Measurements from ENCODE around the gene SSX2IP.
A peak's percentile ranks its signal among the peaks of the same experiment; 100 is the strongest.
"Not testable (repeated sequence)": the region's sequence is repeated elsewhere in the genome, so short reads cannot be mapped to it uniquely, and the experiment has no call there.

The SSX2IP gene

GRCh38 chr1:84674705-84675104 is 15.6 kb downstream of the SSX2IP start:
- no peak for FAIRE-seq

GRCh38 chr1:84674021-84674420 is 16.2 kb downstream of the SSX2IP start:
- FAIRE-seq, result no peak

- no peak for FAIRE-seq
Observed at GRCh38 chr1:84672080-84672854, 18.0 kb downstream of the SSX2IP start.

- no peak for FAIRE-seq
Observed at GRCh38 chr1:84669831-84670230, 20.4 kb downstream of the SSX2IP start.

- FAIRE-seq, result no peak
Observed at GRCh38 chr1:84668185-84668584, 22.1 kb downstream of the SSX2IP start.

- no peak for FAIRE-seq
Observed at GRCh38 chr1:84665703-84666317, 24.5 kb downstream of the SSX2IP start.

GRCh38 chr1:84653130-84653677 is 37.1 kb downstream of the SSX2IP start:
- FAIRE-seq, result peak; percentile 29

GRCh38 chr1:84644472-84644871 is 45.8 kb downstream of the SSX2IP start:
- no peak for FAIRE-seq

- FAIRE-seq, result no peak
Observed at GRCh38 chr1:84643183-84643582, 47.1 kb downstream of the SSX2IP start.

- FAIRE-seq, result no peak
Observed at GRCh38 chr1:84642774-84643173, 47.5 kb downstream of the SSX2IP start.

GRCh38 chr1:84639731-84640130 is 50.5 kb downstream of the SSX2IP start:
- not testable (repeated sequence) for FAIRE-seq

GRCh38 chr1:84635429-84635828 is 54.8 kb downstream of the SSX2IP start:
- no peak for FAIRE-seq

- FAIRE-seq, result no peak
Observed at GRCh38 chr1:84634536-84635205, 55.6 kb downstream of the SSX2IP start.

GRCh38 chr1:84632673-84633434 is 57.4 kb downstream of the SSX2IP start:
- no peak for FAIRE-seq

GRCh38 chr1:84632137-84632536 is 58.1 kb downstream of the SSX2IP start:
- FAIRE-seq, result no peak

- FAIRE-seq, result no peak
Observed at GRCh38 chr1:84624876-84625275, 65.4 kb downstream of the SSX2IP start.

- FAIRE-seq, result no peak
Observed at GRCh38 chr1:84621553-84621952, 68.7 kb downstream of the SSX2IP start.

GRCh38 chr1:84620720-84621313 is 69.4 kb downstream of the SSX2IP start:
- FAIRE-seq, result no peak

- peak; percentile 37 for FAIRE-seq
Observed at GRCh38 chr1:84619383-84620102, 70.7 kb downstream of the SSX2IP start.

GRCh38 chr1:84617349-84617748 is 72.9 kb downstream of the SSX2IP start:
- FAIRE-seq, result no peak

- FAIRE-seq, result no peak
Observed at GRCh38 chr1:84615790-84616189, 74.5 kb downstream of the SSX2IP start.

GRCh38 chr1:84613887-84614286 is 76.4 kb downstream of the SSX2IP start:
- no peak for FAIRE-seq

All from A204.1 (cell line).